Head of caudate nucleus (tissue), 42 donors: ENCODE results near the gene EMC7.
"Not testable (repeated sequence)": the region's sequence is repeated elsewhere in the genome, so short reads cannot be mapped to it uniquely, and the experiment has no call there.

Experiments
- DNase-seq, 42 donors: peaks; one replicate each; pipeline versions ENCODE4 v3.0.0 to v3.0.0-alpha.2; 2020 to 2021; ENCODE audit warnings: mixed read lengths in 7 of 42
- intact Hi-C: fragments of 100-400 bp; cut with DNase I; formaldehyde crosslinking; loops from one replicate; pipeline ENCODE4 v1.15.0; 2022

The EMC7 gene

GRCh38 chr15:34102175-34102925 is 688 bp upstream of the EMC7 start:
- DNase-seq, result no peak

GRCh38 chr15:34099914-34100313 is 1.7 kb downstream of the EMC7 start:
- DNase-seq, result no peak
- intact Hi-C loops, result loop anchor here (2.0 to 5.0 kb wide), 2 partner anchors 61 to 112 kb away; partner anchors contain the start of genes AVEN and KATNBL1

More at GRCh38 chr15:34102175-34102925, 688 bp upstream of the EMC7 start:
- intact Hi-C loops, result loop anchor here (5.0 kb wide), 1 partner anchor 110 kb away; the partner anchor contains the start of gene KATNBL1

GRCh38 chr15:34085746-34086145 is 15.9 kb downstream of the EMC7 start:
- intact Hi-C loops, result no loop called here
- no peak for DNase-seq

- peak in 12 of 42 donors; percentile 7 to 63 (median 24) for DNase-seq
- intact Hi-C loops, result no loop called here
Measured at GRCh38 chr15:34084086-34084485, 17.6 kb downstream of the EMC7 start.

- DNase-seq, result no peak
- intact Hi-C loops, result no loop called here
Measured at GRCh38 chr15:34079904-34080303, 21.8 kb downstream of the EMC7 start.

GRCh38 chr15:34078900-34079299 is 22.8 kb downstream of the EMC7 start:
- intact Hi-C loops, result no loop called here
- DNase-seq, result no peak

- DNase-seq, result no peak
- intact Hi-C loops, result no loop called here
Measured at GRCh38 chr15:34076785-34077184, 24.9 kb downstream of the EMC7 start.

GRCh38 chr15:34070003-34070402 is 31.7 kb downstream of the EMC7 start:
- intact Hi-C loops, result no loop called here

GRCh38 chr15:34065941-34066340 is 35.7 kb downstream of the EMC7 start:
- intact Hi-C loops, result no loop called here
- no peak for DNase-seq

More at GRCh38 chr15:34070003-34070402, 31.7 kb downstream of the EMC7 start:
- DNase-seq, result no peak

- DNase-seq, result no peak
- intact Hi-C loops, result no loop called here
Measured at GRCh38 chr15:34065261-34065660, 36.4 kb downstream of the EMC7 start.

- DNase-seq, result no peak
- intact Hi-C loops, result loop anchor here (5.0 kb wide), 1 partner anchor 148 kb away; the partner anchor contains the start of gene KATNBL1
Measured at GRCh38 chr15:34064438-34064837, 37.2 kb downstream of the EMC7 start.

GRCh38 chr15:34059946-34060345 is 41.7 kb downstream of the EMC7 start:
- no peak for DNase-seq
- intact Hi-C loops, result loop anchor here (5.0 kb wide), 1 partner anchor 152 kb away; the partner anchor contains the start of gene KATNBL1

GRCh38 chr15:34059476-34059875 is 42.2 kb downstream of the EMC7 start:
- DNase-seq, result no peak
- intact Hi-C loops, result no loop called here

GRCh38 chr15:34056911-34057310 is 44.8 kb downstream of the EMC7 start:
- intact Hi-C loops, result no loop called here
- DNase-seq, result no peak

GRCh38 chr15:34055868-34056595 is 45.6 kb downstream of the EMC7 start:
- no peak for DNase-seq
- intact Hi-C loops, result no loop called here

GRCh38 chr15:34054081-34054707 is 47.5 kb downstream of the EMC7 start:
- DNase-seq, result no peak
- intact Hi-C loops, result no loop called here

GRCh38 chr15:34050385-34050784 is 51.3 kb downstream of the EMC7 start:
- DNase-seq, result not testable (repeated sequence)

GRCh38 chr15:34049112-34049511 is 52.5 kb downstream of the EMC7 start:
- DNase-seq, result no peak
- intact Hi-C loops, result no loop called here

More at GRCh38 chr15:34050385-34050784, 51.3 kb downstream of the EMC7 start:
- intact Hi-C loops, result not testable (repeated sequence)

- intact Hi-C loops, result no loop called here
- no peak for DNase-seq
Measured at GRCh38 chr15:34047893-34048775, 53.5 kb downstream of the EMC7 start.
